ENCODE results near the gene ABHD2.
"Not testable (repeated sequence)": the region's sequence is repeated elsewhere in the genome, so short reads cannot be mapped to it uniquely, and the experiment has no call there.

- TF ChIP-seq ZNF384 (IDR thresholded peaks at IDR 0.05); SP1 (IDR thresholded peaks at IDR 0.05); TARDBP (IDR thresholded peaks at IDR 0.05); BHLHE40 (IDR thresholded peaks at IDR 0.05; ENCODE audit: borderline replicate concordance): not testable (repeated sequence)
Observed at GRCh38 chr15:89049016-89049666, 39.1 kb upstream of the ABHD2 start.
